IMR-90 (cell line): ENCODE measurements around the gene H3-3A. TPM values are rescaled to one million over a fixed set of nuclear protein-coding genes. Genes with fewer than 3 reads are reported as not detected.

Experiments
- ATAC-seq: fragments of 200-7000 bp; cut with Tn5 transposase; 2 replicates; pipeline ENCODE4 v1.9.1; 2020; ENCODE audit warnings: low read depth, mild to moderate bottlenecking, moderate library complexity
- BruUV-seq: library from RNA; stranded (reverse); fragments of 400-500 nt; replicated peaks from 2 replicates; lab custom pipeline; 2021; lab: Mats Ljungman, UMichigan
- CTCF ChIA-PET: fragments of 300-600 bp; formaldehyde crosslinking; extraction: SDS; loops from one replicate; lab custom pipeline; 2021; ENCODE audit warnings: antibody characterized with exemption; lab: Yijun Ruan, JAX
- POLR2A ChIA-PET: fragments of 300-600 bp; sonication (Branson Sonifier 250); formaldehyde crosslinking; loops from one replicate; lab custom pipeline; 2022; ENCODE audit warnings: antibody characterized with exemption; ENCODE audit not compliant: unreplicated experiment; lab: Charles Lee
- DNase-seq: peaks from one replicate; pipeline ENCODE4 v3.0.0; 2013
- H2AFZ ChIP-seq: replicated peaks from 2 replicates; pipeline ENCODE3; 2013; ENCODE audit warnings: low read length, mild to moderate bottlenecking; ENCODE audit not compliant: poor library complexity
- H2AK5ac ChIP-seq: 2 replicates; pipeline ENCODE4 v1.6.1; 2013; ENCODE audit warnings: low read depth, low read length, inconsistent platforms
- H2AK9ac ChIP-seq: replicated peaks from 2 replicates; pipeline ENCODE3; 2013; ENCODE audit warnings: mild to moderate bottlenecking, low read depth, low read length, moderate library complexity; ENCODE audit not compliant: poor library complexity
- H2BK120ac ChIP-seq: 2 replicates; pipeline ENCODE4 v1.6.1; 2013; ENCODE audit warnings: low read depth, low read length, inconsistent platforms
- H2BK15ac ChIP-seq: 3 replicates; pipeline ENCODE4 v1.6.1; 2013; ENCODE audit warnings: low read depth, low read length, inconsistent platforms
- H2BK20ac ChIP-seq: 2 replicates; pipeline ENCODE4 v1.6.1; 2013; ENCODE audit warnings: low read depth, mild to moderate bottlenecking, inconsistent platforms, low read length, moderate library complexity
- H2BK5ac ChIP-seq: 2 replicates; pipeline ENCODE4 v1.6.1; 2013; ENCODE audit warnings: mild to moderate bottlenecking, low read depth, low read length, inconsistent platforms; ENCODE audit not compliant: poor library complexity, severe bottlenecking
- H3K14ac ChIP-seq: replicated peaks from 2 replicates; pipeline ENCODE4 v1.6.1; 2013; ENCODE audit warnings: low read depth, low read length, inconsistent platforms
- H3K18ac ChIP-seq: 2 replicates; pipeline ENCODE4 v1.6.1; 2013; ENCODE audit warnings: low read depth, low read length, control low read depth
- H3K23ac ChIP-seq: 2 replicates; pipeline ENCODE4 v1.6.1; 2013; ENCODE audit warnings: low read depth, low read length, inconsistent platforms
- H3K27ac ChIP-seq: 2 replicates; pipeline ENCODE4 v1.5.1; 2013; ENCODE audit warnings: mild to moderate bottlenecking, control low read depth, low read length; ENCODE audit not compliant: insufficient read depth
- H3K27me3 ChIP-seq: 2 replicates; pipeline ENCODE4 v1.6.1; 2013; ENCODE audit warnings: low read length; ENCODE audit not compliant: control insufficient read depth, insufficient read depth
- H3K36me3 ChIP-seq: 2 replicates; pipeline ENCODE4 v1.6.1; 2013; ENCODE audit warnings: low read length, mixed read lengths; ENCODE audit not compliant: control insufficient read depth, insufficient read depth
- H3K4ac ChIP-seq: 2 replicates; pipeline ENCODE4 v1.6.1; 2013; ENCODE audit warnings: low read depth, low read length, inconsistent platforms
- H3K4me1 ChIP-seq: 2 replicates; pipeline ENCODE4 v1.6.1; 2013; ENCODE audit warnings: low read length, mixed read lengths; ENCODE audit not compliant: control insufficient read depth, insufficient read depth
- H3K4me2 ChIP-seq: 2 replicates; pipeline ENCODE4 v1.6.1; 2013; ENCODE audit warnings: low read depth, mild to moderate bottlenecking, control low read depth, low read length, moderate library complexity
- H3K4me3 ChIP-seq: 2 replicates; pipeline ENCODE4 v1.5.1; 2013; ENCODE audit warnings: low read depth, mild to moderate bottlenecking, control low read depth, low read length, moderate library complexity; ENCODE audit not compliant: insufficient read depth
- H3K56ac ChIP-seq: 2 replicates; pipeline ENCODE4 v1.6.1; 2013; ENCODE audit warnings: low read length, inconsistent platforms; ENCODE audit not compliant: insufficient read depth; ENCODE audit errors: extremely low read depth
- H3K79me1 ChIP-seq, 2 experiments: 2 replicates each; pipeline ENCODE4 v1.6.1; 2013; ENCODE audit warnings: low read length in 2 of 2, inconsistent platforms in 1 of 2, low read depth in 1 of 2
- H3K9ac ChIP-seq: 2 replicates; pipeline ENCODE4 v1.6.1; 2013; ENCODE audit warnings: low read depth, low read length, control low read depth
- H3K9me1 ChIP-seq: 2 replicates; pipeline ENCODE4 v1.6.1; 2013; ENCODE audit warnings: low read length, inconsistent platforms; ENCODE audit not compliant: insufficient read depth
- H3K9me3 ChIP-seq: 2 replicates; pipeline ENCODE4 v1.6.1; 2013; ENCODE audit warnings: low read length; ENCODE audit not compliant: control insufficient read depth, insufficient read depth
- H4K20me1 ChIP-seq: 2 replicates; pipeline ENCODE4 v1.6.1; 2013; ENCODE audit warnings: low read length, inconsistent platforms; ENCODE audit not compliant: insufficient read depth
- H4K5ac ChIP-seq: 2 replicates; pipeline ENCODE4 v1.6.1; 2013; ENCODE audit warnings: mild to moderate bottlenecking, low read depth, low read length, control low read depth
- H4K8ac ChIP-seq, 2 experiments: 2 replicates each; pipeline ENCODE4 v1.6.1; 2013; ENCODE audit warnings: low read depth in 2 of 2, low read length in 2 of 2, control low read depth in 1 of 2, inconsistent platforms in 1 of 2
- H4K91ac ChIP-seq: 2 replicates; pipeline ENCODE4 v1.6.1; 2013; ENCODE audit warnings: low read depth, low read length, inconsistent platforms; ENCODE audit not compliant: insufficient read depth
- BHLHE40 ChIP-seq: fragments of 150-350 bp; IDR thresholded peaks from 2 replicates; pipeline ENCODE4 v1.6.1; 2016; ENCODE audit warnings: mild to moderate bottlenecking, low read depth, low read length
- FOS ChIP-seq: fragments of 150-350 bp; IDR thresholded peaks from 2 replicates; pipeline ENCODE4 v1.6.1; 2016; ENCODE audit warnings: low read depth, low read length
- NFE2L2 ChIP-seq: fragments of 150-350 bp; IDR thresholded peaks from 2 replicates; pipeline ENCODE4 v1.6.1; 2016; ENCODE audit warnings: low read depth, mild to moderate bottlenecking, low read length
- WGBS, 2 experiments: methylation state at CpG; one replicate each; pipeline versions ENCODE4 v1.1.5 to v1.1.7; 2013; ENCODE audit warnings: missing lambda C conversion rate in 2 of 2; ENCODE audit not compliant: insufficient read length in 1 of 2; ENCODE audit errors: extremely low coverage in 2 of 2; 5-methylcytosine and 5-hydroxymethylcytosine counted together
- dilution Hi-C: fragments of 300-500 bp; cut with HindIII; formaldehyde crosslinking; loops from one replicate; pipeline ENCODE4 v1.14.3; 2018; ENCODE audit warnings: low sequenced_read_pairs; ENCODE audit not compliant: unreplicated experiment
- in situ Hi-C: fragments of 300-500 bp; cut with MboI; formaldehyde crosslinking; loops from 3 replicates; pipeline ENCODE4 v1.14.3; 2019; ENCODE audit warnings: low sequenced_read_pairs, inconsistent platforms, mixed read lengths
- intact Hi-C: fragments of 100-400 bp; cut with micrococcal nuclease; formaldehyde crosslinking; loops from 2 replicates; pipeline ENCODE4 v1.10.0; 2022
- polyA plus RNA-seq, 3 experiments: library from polyadenylated mRNA; depleted of rRNA; stranded (reverse); fragments of >200 nt; gene quantifications; 2 replicates each; pipeline ENCODE4 v1.2.3, GENCODE V29; 2012; ENCODE audit warnings: low replicate concordance in 1 of 3
- total RNA-seq: library from RNA; depleted of rRNA; stranded (reverse); fragments of >200 nt; gene quantifications from 2 replicates; pipeline ENCODE4 v1.2.3, GENCODE V29; 2012
- TF ChIP-seq, protein P1 (sequence below): conservative IDR thresholded peaks from 2 replicates; pipeline ENCODE4 v1.5.1; 2012; ENCODE audit warnings: mild to moderate bottlenecking, low read depth, low read length, improper control_type of control experiment

Gene H3-3A
- total and polyA plus RNA-seq, 2 of the 4 experiments (the other 2 are of a cell fraction) = 188 to 256 TPM

DNA sequence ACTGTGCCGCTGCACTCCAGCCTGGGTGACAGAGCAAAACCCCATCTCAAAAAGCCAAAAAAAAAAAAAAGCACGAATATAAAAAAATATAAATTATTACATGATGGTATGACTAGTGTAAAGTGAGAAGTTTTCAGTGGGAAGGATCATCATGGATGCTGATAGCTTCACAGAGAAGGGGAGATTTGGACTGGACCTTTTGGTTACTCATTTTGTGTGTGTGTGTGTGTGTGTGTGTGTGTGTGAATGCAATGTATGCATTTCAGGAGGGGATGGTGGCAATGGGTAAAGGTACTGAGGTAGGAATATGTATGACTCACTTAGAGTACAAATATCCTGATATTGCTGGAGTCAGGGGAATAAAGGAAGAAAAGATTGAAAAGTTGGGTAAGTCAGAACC, 40.7 kb upstream of the H3-3A start:
- in situ Hi-C loops = no loop called here
- Histone ChIP-seq H4K8ac (no peak overlapping the region), H2AK9ac (no peak overlapping the region), H3K9me3 (no peaks in the 10 kb centered on the region), H4K20me1 (no peaks in the 10 kb centered on the region), H3K18ac (no peak overlapping the region), H3K27me3 (peaks cover 10% of the 10 kb centered on the region), H3K79me1 (no peaks in the 10 kb centered on the region), H2AK5ac (no peak overlapping the region), H3K9ac (no peak overlapping the region), H3K56ac (no peak overlapping the region), H3K4me2 (no peak overlapping the region), H3K23ac (no peak overlapping the region), H3K4me1 (no peaks in the 10 kb centered on the region), H3K4ac (no peak overlapping the region), H3K4me3 (no peak overlapping the region), H3K36me3 (no peaks in the 10 kb centered on the region), H4K91ac (no peak overlapping the region), H2AFZ (no peak overlapping the region), H4K5ac (no peak overlapping the region), H2BK15ac (no peak overlapping the region), H3K14ac (no peak overlapping the region), H2BK5ac (no peak overlapping the region), H2BK120ac (no peak overlapping the region), H3K27ac (no peak overlapping the region), H3K9me1 (no peaks in the 10 kb centered on the region), H2BK20ac (no peak overlapping the region)
- TF ChIP-seq BHLHE40 (no peak), NFE2L2 (no peak), FOS (no peak)
- TF ChIP-seq, protein P1, sequence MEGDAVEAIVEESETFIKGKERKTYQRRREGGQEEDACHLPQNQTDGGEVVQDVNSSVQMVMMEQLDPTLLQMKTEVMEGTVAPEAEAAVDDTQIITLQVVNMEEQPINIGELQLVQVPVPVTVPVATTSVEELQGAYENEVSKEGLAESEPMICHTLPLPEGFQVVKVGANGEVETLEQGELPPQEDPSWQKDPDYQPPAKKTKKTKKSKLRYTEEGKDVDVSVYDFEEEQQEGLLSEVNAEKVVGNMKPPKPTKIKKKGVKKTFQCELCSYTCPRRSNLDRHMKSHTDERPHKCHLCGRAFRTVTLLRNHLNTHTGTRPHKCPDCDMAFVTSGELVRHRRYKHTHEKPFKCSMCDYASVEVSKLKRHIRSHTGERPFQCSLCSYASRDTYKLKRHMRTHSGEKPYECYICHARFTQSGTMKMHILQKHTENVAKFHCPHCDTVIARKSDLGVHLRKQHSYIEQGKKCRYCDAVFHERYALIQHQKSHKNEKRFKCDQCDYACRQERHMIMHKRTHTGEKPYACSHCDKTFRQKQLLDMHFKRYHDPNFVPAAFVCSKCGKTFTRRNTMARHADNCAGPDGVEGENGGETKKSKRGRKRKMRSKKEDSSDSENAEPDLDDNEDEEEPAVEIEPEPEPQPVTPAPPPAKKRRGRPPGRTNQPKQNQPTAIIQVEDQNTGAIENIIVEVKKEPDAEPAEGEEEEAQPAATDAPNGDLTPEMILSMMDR = no peak
- no CpG with 5 or more reads among the region's 2 CpGs for WGBS, 2 experiments
- DNase-seq (no peak), ATAC-seq (no peak)
- POLR2A ChIA-PET = no interaction called here
- intact Hi-C loops = no loop called here
- dilution Hi-C loops = no loop called here
- CTCF ChIA-PET = no interaction called here
- BruUV-seq = no TSS peak
